ENCODE measurements around the gene HCFC1. TPM values are rescaled to one million over a fixed set of nuclear protein-coding genes. Genes with fewer than 3 reads are reported as not detected.

The HCFC1 gene
- total RNA-seq, 1 experiment from 2014 or later: 79.9 TPM

GRCh38 chrX:153902385-153902784 lies 69.2 kb downstream of the HCFC1 start:
- H3K9me3 ChIP-seq (ENCODE audit: insufficient read depth, low read depth): no peaks in the 10 kb centered on the region
- CTCF ChIA-PET: no interaction called here
- no peaks in the 10 kb centered on the region for H4K20me1 ChIP-seq (ENCODE audit: insufficient read depth)
- peaks cover 25% of the 10 kb centered on the region for H3K4me1 ChIP-seq (replicated peaks; ENCODE audit: insufficient read depth)
- H3F3A ChIP-seq (ENCODE audit: insufficient read depth, low read depth): peaks cover 5% of the 10 kb centered on the region
- POLR2A ChIA-PET (ENCODE audit: unreplicated experiment): no interaction called here
- H3K9me2 ChIP-seq (ENCODE audit: insufficient read depth): no peaks in the 10 kb centered on the region
- H3K36me3 ChIP-seq (ENCODE audit: low read depth): no peaks in the 10 kb centered on the region
- H3K4me2 ChIP-seq: no peak overlapping the region
- H3K4me3 ChIP-seq: no peak overlapping the region
- BruUV-seq (replicated peaks): no TSS peak
- H2AFZ ChIP-seq: no peak overlapping the region
- no peaks in the 10 kb centered on the region for H3K79me2 ChIP-seq (ENCODE audit: low read depth)
- DNase-seq: peak in 1 of 2 experiments; percentile 79
- TF ChIP-seq EZH2 (IDR thresholded peaks at IDR 0.05; ENCODE audit: low read depth) (no peak), CTCF (conservative IDR thresholded peaks at IDR 0.05) (no peak)
- intact Hi-C loops (cut with micrococcal nuclease; ENCODE audit: unreplicated experiment): no loop called here
- H3K27ac ChIP-seq: no peak overlapping the region
- H3K27me3 ChIP-seq (ENCODE audit: insufficient read depth, low read depth): no peaks in the 10 kb centered on the region

GRCh38 chrX:153901753-153902140 lies 69.9 kb downstream of the HCFC1 start:
- Histone ChIP-seq H4K20me1 (ENCODE audit: insufficient read depth) (no peaks in the 10 kb centered on the region), H2AFZ (no peak overlapping the region), H3K9me3 (ENCODE audit: insufficient read depth, low read depth) (no peaks in the 10 kb centered on the region), H3K4me2 (no peak overlapping the region), H3K27me3 (ENCODE audit: insufficient read depth, low read depth) (no peaks in the 10 kb centered on the region), H3K79me2 (ENCODE audit: low read depth) (no peaks in the 10 kb centered on the region), H3K9me2 (ENCODE audit: insufficient read depth) (no peaks in the 10 kb centered on the region), H3K4me3 (no peak overlapping the region), H3K36me3 (ENCODE audit: low read depth) (no peaks in the 10 kb centered on the region), H3K27ac (no peak overlapping the region), H3F3A (ENCODE audit: insufficient read depth, low read depth) (peaks cover 5% of the 10 kb centered on the region), H3K4me1 (replicated peaks; ENCODE audit: insufficient read depth) (peaks cover 25% of the 10 kb centered on the region)
- ChIA-PET POLR2A (ENCODE audit: unreplicated experiment) (no interaction called here), CTCF (no interaction called here)
- no peak for TF ChIP-seq CTCF (conservative IDR thresholded peaks at IDR 0.05)
- no peak for TF ChIP-seq EZH2 (IDR thresholded peaks at IDR 0.05; ENCODE audit: low read depth)
- BruUV-seq (replicated peaks): no TSS peak
- intact Hi-C loops (cut with micrococcal nuclease; ENCODE audit: unreplicated experiment): loop anchor here (2.0 kb wide), 3 partner anchors 15 to 107 kb away; partner anchors contain the start of genes IDH3G, L1CAM and SSR4
- no peak for DNase-seq

- intact Hi-C loops (cut with micrococcal nuclease; ENCODE audit: unreplicated experiment): loop anchor here (2.0 kb wide), 3 partner anchors 14 to 106 kb away; partner anchors contain the start of genes IDH3G, L1CAM and SSR4
- H3F3A ChIP-seq (ENCODE audit: insufficient read depth, low read depth): peaks cover 5% of the 10 kb centered on the region
- no peaks in the 10 kb centered on the region for H3K36me3 ChIP-seq (ENCODE audit: low read depth)
- POLR2A ChIA-PET (ENCODE audit: unreplicated experiment): interaction anchor here (0.6 kb wide), 1 partner anchor 10 kb away, joined by 3 read pairs; no protein-coding TSS in a partner anchor
- DNase-seq: peak; percentile 79 to 83
- peak overlapping the region; percentile 46 for H3K4me2 ChIP-seq
- H3K4me1 ChIP-seq (replicated peaks; ENCODE audit: insufficient read depth): peaks cover 25% of the 10 kb centered on the region
- TF ChIP-seq CTCF (conservative IDR thresholded peaks at IDR 0.05) (no peak), EZH2 (IDR thresholded peaks at IDR 0.05; ENCODE audit: low read depth) (no peak)
- H3K27ac ChIP-seq: 0 out of 2 replicates have a peak overlapping the region, but pooled peaks have one; percentile 16
- BruUV-seq (replicated peaks): no TSS peak
- no peaks in the 10 kb centered on the region for H4K20me1 ChIP-seq (ENCODE audit: insufficient read depth)
- no peak overlapping the region for H2AFZ ChIP-seq
- H3K9me3 ChIP-seq (ENCODE audit: insufficient read depth, low read depth): no peaks in the 10 kb centered on the region
- H3K9me2 ChIP-seq (ENCODE audit: insufficient read depth): no peaks in the 10 kb centered on the region
- H3K79me2 ChIP-seq (ENCODE audit: low read depth): no peaks in the 10 kb centered on the region
- no peaks in the 10 kb centered on the region for H3K27me3 ChIP-seq (ENCODE audit: insufficient read depth, low read depth)
- no peak overlapping the region for H3K4me3 ChIP-seq
- CTCF ChIA-PET: interaction anchor here (0.7 kb wide), 2 partner anchors 14 to 158 kb away, joined by 5 read pairs; no protein-coding TSS in a partner anchor
Observed at GRCh38 chrX:153900831-153901752, 70.5 kb downstream of the HCFC1 start.
